NCI-H2196 (cell line): Measurements from ENCODE around the gene CCDC12.

Experiments
- DNase-seq: peaks from one replicate; lab custom pipeline; 2025; ENCODE audit not compliant: unreplicated experiment; lab: John Stamatoyannopoulos, UW

The CCDC12 gene

GRCh38 chr3:46878781-46879436, 97.6 kb downstream of the CCDC12 start:
- no peak for DNase-seq

GRCh38 chr3:46877406-46878125, 99.0 kb downstream of the CCDC12 start, which contains the start of gene PTH1R:
Gene PTH1R, plus strand, starts transcription at chr3:46877721. Its CDS starts 5,839 bp downstream, at chr3:46883560.
- no peak for DNase-seq

- no peak for DNase-seq
Observed at GRCh38 chr3:46876313-46877300, 99.9 kb downstream of the CCDC12 start.

- DNase-seq, result no peak
Observed at GRCh38 chr3:46875560-46875959, 101.0 kb downstream of the CCDC12 start.

GRCh38 chr3:46874430-46874829, 102.1 kb downstream of the CCDC12 start:
- DNase-seq, result no peak

GRCh38 chr3:46873521-46873920, 103.0 kb downstream of the CCDC12 start:
- no peak for DNase-seq
